Adrenal gland (tissue), 12 donors: ENCODE results near the gene DUSP16. TPM values are rescaled to one million over a fixed set of nuclear protein-coding genes. Genes with fewer than 3 reads are reported as not detected.
"Not testable (repeated sequence)": the region's sequence is repeated elsewhere in the genome, so short reads cannot be mapped to it uniquely, and the experiment has no call there.

ENCODE experiments used
- DNase-seq, 7 donors: peaks; one replicate each; pipeline ENCODE4 v3.0.0-alpha.2; 2019 to 2020
- H3K27ac ChIP-seq, 5 donors: fragments of 200-600 bp; sonication (generic) in 4 of 5; 1 replicate in 3 of 5; 2 replicates in 2 of 5; pipeline versions ENCODE4 v1.5.1 to v1.8.0; 2016 to 2020; ENCODE audit warnings: mild to moderate bottlenecking in 1 of 5
- H3K27me3 ChIP-seq: fragments of 200-600 bp; 2 replicates; pipeline ENCODE4 v1.8.0; 2021
- H3K36me3 ChIP-seq, 2 donors: fragments of 200-600 bp; replicated peaks in 1 of 2; 1 replicate in 1 of 2; 2 replicates in 1 of 2; pipeline versions ENCODE4 v1.5.1 to v1.8.0; 2018 to 2022
- H3K4me1 ChIP-seq, 2 donors: fragments of 200-600 bp; replicated peaks in 1 of 2; 1 replicate in 1 of 2; 2 replicates in 1 of 2; pipeline versions ENCODE4 v1.5.1 to v1.8.0; 2018 to 2021
- H3K4me3 ChIP-seq, 4 donors: fragments of 200-600 bp; sonication (generic) in 3 of 4; one replicate each; pipeline ENCODE4 v1.5.1; 2016 to 2018
- H3K9me3 ChIP-seq, 3 donors: fragments of 200-600 bp; sonication (generic) in 1 of 3; replicated peaks in 1 of 3; 1 replicate in 2 of 3; 2 replicates in 1 of 3; pipeline versions ENCODE4 v1.5.1 to v1.8.0; 2016 to 2021
- POLR2A ChIP-seq, 2 donors: fragments of 450-650 bp; IDR thresholded peaks; one replicate each; pipeline ENCODE4 v1.6.1; 2017; ENCODE audit warnings: antibody characterized with exemption in 2 of 2, mild to moderate bottlenecking in 2 of 2, moderate library complexity in 1 of 2
- WGBS, 4 donors: extraction: QIAGEN DNeasy Blood & Tissue Kit in 2 of 4; methylation state at CpG; one replicate each; pipeline versions ENCODE4 v1.1.5 to v1.1.7; 2013 to 2017; 5-methylcytosine and 5-hydroxymethylcytosine counted together
- intact Hi-C, 2 donors: fragments of 100-400 bp; cut with DNase I; formaldehyde crosslinking; loops; one replicate each; pipeline versions ENCODE4 v1.14.1 to v1.15.0; 2022 to 2023
- polyA plus RNA-seq, 3 donors: library from polyadenylated mRNA; stranded (reverse); fragments of 200-250 nt in 2 of 3; fragments of 350-450 nt in 1 of 3; fragmentation: Illumina TruSeq in 1 of 3; extraction: RNeasy Lipid Tissue Mini Kit (QIAGEN cat#74804) in 1 of 3; gene quantifications; one replicate each; pipeline ENCODE4 v1.2.3, GENCODE V29; 2013 to 2014
- total RNA-seq, 9 donors: library from RNA; depleted of rRNA in 4 of 9; stranded (reverse); fragments of >200 nt in 4 of 9; fragments of 120-200 nt in 1 of 9; fragmentation: NEBNext Ultra II Directional in 1 of 9; extraction: Animal tissue kit (Norgen Biotek cat#: 25700) in 1 of 9; gene quantifications; one replicate each; pipeline versions ENCODE4 v1.1.0 to v1.2.4, GENCODE V29; 2013 to 2023
- TF ChIP-seq, protein P1 (sequence below), 6 experiments: fragments of 450-650 bp in 4 of 6; fragments of 200-600 bp in 2 of 6; sonication (generic) in 1 of 6; IDR thresholded peaks; 1 replicate in 5 of 6; 2 replicates in 1 of 6; pipeline versions ENCODE4 v1.5.1 to v1.8.0; 2016 to 2021; ENCODE audit warnings: antibody characterized with exemption in 6 of 6, mild to moderate bottlenecking in 2 of 6, moderate library complexity in 1 of 6
- donor health status: healthy with polysubstance abuse.
- donor health status: Bipolar disorder and iron deficiency.
- donor health status: DM: yes; HTN: yes; CAD: no.
- donor health status: DM: no; HTN: no; CAD: no.
- donor health status: DM: no; HTN: no; CAD: no.
- donor health status: DM: yes; HTN: yes; CAD: no.

Gene DUSP16
- total and polyA plus RNA-seq, 12 donors, result 24.5 to 374 (median 109) TPM

- intact Hi-C loops, result no loop called here
- no peaks in the 10 kb centered on the region for H3K9me3 ChIP-seq
- peaks cover 25 to 61% of the 10 kb centered on the region in 2 donors for H3K4me1 ChIP-seq
- TF ChIP-seq POLR2A (IDR thresholded peaks at IDR 0.05), result no peak
- TF ChIP-seq, protein P1, sequence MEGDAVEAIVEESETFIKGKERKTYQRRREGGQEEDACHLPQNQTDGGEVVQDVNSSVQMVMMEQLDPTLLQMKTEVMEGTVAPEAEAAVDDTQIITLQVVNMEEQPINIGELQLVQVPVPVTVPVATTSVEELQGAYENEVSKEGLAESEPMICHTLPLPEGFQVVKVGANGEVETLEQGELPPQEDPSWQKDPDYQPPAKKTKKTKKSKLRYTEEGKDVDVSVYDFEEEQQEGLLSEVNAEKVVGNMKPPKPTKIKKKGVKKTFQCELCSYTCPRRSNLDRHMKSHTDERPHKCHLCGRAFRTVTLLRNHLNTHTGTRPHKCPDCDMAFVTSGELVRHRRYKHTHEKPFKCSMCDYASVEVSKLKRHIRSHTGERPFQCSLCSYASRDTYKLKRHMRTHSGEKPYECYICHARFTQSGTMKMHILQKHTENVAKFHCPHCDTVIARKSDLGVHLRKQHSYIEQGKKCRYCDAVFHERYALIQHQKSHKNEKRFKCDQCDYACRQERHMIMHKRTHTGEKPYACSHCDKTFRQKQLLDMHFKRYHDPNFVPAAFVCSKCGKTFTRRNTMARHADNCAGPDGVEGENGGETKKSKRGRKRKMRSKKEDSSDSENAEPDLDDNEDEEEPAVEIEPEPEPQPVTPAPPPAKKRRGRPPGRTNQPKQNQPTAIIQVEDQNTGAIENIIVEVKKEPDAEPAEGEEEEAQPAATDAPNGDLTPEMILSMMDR (IDR thresholded peaks at IDR 0.05), result no peak
- peak overlapping the region in 3 of 5 donors; percentile 23 to 52 (median 36) for H3K27ac ChIP-seq
- H3K36me3 ChIP-seq, result no peaks in the 10 kb centered on the region
- 42 to 48% (median 45%) methylated on average over 6 of the region's 6 CpGs for WGBS, 4 donors
- H3K27me3 ChIP-seq, result no peaks in the 10 kb centered on the region
- H3K4me3 ChIP-seq, result no peak overlapping the region
- no peak for DNase-seq
These were observed 34.0 kb downstream of the DUSP16 start for GRCh38 chr12:12528361-12529270.

DNA sequence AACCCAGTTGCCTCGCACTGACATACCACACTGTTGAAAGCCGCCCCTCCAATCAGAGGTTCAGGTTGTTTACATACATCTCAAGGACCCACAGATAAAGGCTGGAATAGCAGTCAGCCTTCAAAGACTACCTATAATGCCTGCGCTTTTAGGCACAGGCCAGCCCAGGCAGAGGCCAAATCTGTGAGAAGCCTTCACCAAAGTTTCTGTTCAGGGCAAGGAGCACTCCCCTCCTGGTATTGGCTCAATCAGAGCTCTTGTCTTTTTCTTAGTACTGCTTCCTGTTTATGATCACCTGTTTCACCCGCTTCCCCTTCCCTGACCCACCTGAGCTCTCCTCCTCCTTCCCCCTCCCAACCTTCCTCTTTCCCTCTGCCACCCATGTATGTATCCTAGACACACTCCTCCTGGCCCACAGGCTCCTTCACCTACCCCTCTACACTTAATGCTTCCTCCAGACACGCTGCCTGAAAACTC, 34.8 kb downstream of the DUSP16 start:
- H3K36me3 ChIP-seq, result no peaks in the 10 kb centered on the region
- intact Hi-C loops, result no loop called here
- TF ChIP-seq POLR2A (IDR thresholded peaks at IDR 0.05), result no peak
- TF ChIP-seq, protein P1 (IDR thresholded peaks at IDR 0.05), result no peak
- peaks cover 18 to 61% of the 10 kb centered on the region in 2 donors for H3K4me1 ChIP-seq
- no peaks in the 10 kb centered on the region for H3K9me3 ChIP-seq
- no peaks in the 10 kb centered on the region for H3K27me3 ChIP-seq
- WGBS, 4 donors, result 83 to 99% (median 92%) methylated on average over 5 of the region's 5 CpGs
- peak overlapping the region in 3 of 5 donors; percentile 0 to 52 (median 36) for H3K27ac ChIP-seq
- H3K4me3 ChIP-seq, result no peak overlapping the region
- no peak for DNase-seq

DNA sequence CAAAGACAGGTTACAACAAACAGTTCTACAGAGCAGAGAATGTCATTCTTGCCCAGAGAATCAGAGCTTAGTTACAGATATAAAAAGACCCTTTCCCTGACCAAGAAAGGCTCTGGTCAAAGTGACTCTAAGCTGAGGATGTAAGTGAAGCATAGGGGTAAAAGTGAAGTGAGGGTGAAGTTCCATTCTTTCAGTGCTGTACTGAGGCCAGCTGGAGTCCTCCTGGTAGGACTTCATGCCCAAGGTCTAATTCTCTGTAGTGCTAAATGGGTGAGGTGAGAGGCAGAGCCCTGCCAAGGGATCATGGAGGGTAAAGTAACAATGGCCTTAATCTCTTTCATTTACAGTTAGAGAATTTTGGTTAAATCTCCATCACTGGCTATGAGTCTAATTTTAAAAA, 38.5 kb downstream of the DUSP16 start:
- Histone ChIP-seq H3K9me3 (no peaks in the 10 kb centered on the region), H3K36me3 (peaks cover 0 to 9% of the 10 kb centered on the region in 2 donors), H3K27me3 (no peaks in the 10 kb centered on the region), H3K4me1 (peaks cover 13 to 69% of the 10 kb centered on the region in 2 donors), H3K4me3 (no peak overlapping the region), H3K27ac (peak overlapping the region in 2 of 5 donors; percentile 22 to 40)
- DNase-seq, result no peak
- no peak for TF ChIP-seq POLR2A (IDR thresholded peaks at IDR 0.05)
- TF ChIP-seq, protein P1 (IDR thresholded peaks at IDR 0.05), result no peak
- intact Hi-C loops, result no loop called here

DNA sequence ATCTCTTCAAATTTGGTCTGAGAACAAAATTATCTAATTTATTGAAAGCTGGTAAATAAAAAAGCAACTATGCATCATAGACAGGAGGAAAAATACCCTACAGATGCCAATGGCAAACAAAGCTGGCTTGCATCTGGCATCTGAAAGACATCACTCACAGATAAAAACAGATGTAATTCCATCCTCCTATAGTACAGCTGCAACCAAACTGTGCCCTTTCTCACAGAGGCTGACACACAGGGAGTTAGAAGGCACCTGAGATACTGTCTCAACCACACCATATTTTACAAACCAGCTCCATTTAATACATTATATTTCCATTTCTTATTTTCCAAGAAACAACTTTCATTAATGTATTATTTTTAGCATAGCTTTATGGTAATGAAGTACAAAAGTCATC, 39.4 kb downstream of the DUSP16 start:
- peaks cover 5 to 68% of the 10 kb centered on the region in 2 donors for H3K4me1 ChIP-seq
- TF ChIP-seq, protein P1 (IDR thresholded peaks at IDR 0.05), result no peak
- TF ChIP-seq POLR2A (IDR thresholded peaks at IDR 0.05), result no peak
- H3K27ac ChIP-seq, result peak overlapping the region in 1 of 5 donors; percentile 22
- H3K27me3 ChIP-seq, result no peaks in the 10 kb centered on the region
- peaks cover 0 to 18% of the 10 kb centered on the region in 2 donors for H3K36me3 ChIP-seq
- no peaks in the 10 kb centered on the region for H3K9me3 ChIP-seq
- no peak for DNase-seq
- intact Hi-C loops, result no loop called here
- no peak overlapping the region for H3K4me3 ChIP-seq

DNA sequence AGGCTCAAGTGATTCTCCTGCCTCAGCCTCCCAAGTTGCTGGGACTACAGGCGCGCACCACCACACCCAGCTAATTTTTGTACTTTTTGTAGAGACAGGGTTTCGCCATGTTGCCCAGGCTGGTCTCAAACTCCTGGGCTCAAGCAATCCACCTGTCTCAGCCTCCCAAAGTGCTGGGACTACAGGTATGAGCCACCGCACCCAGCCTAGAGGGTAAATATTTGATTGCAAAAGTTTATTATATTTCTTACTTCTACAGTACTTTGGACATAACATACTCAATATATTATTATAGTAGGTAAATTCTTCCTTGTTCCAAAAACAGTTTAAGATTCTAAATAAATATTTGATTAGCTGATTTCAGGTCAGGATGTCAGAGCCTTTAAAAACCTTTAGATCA, 40.0 kb downstream of the DUSP16 start:
- DNase-seq, H3K9me3 ChIP-seq, H3K4me3 ChIP-seq, H3K27me3 ChIP-seq, intact Hi-C loops: not testable (repeated sequence)
- 99 to 100% (median 100%) methylated on average over 4 of the region's 4 CpGs for WGBS, 4 donors
- H3K4me1 ChIP-seq, result peaks cover 0 to 62% of the 10 kb centered on the region in 2 donors
- H3K27ac ChIP-seq, result peak overlapping the region in 2 of 5 donors; percentile 7 to 60
- H3K36me3 ChIP-seq, result peaks cover 0 to 24% of the 10 kb centered on the region in 2 donors
